ENCODE measurements around the gene NID1. TPM values are rescaled to one million over a fixed set of nuclear protein-coding genes. Genes with fewer than 3 reads are reported as not detected.

NID1 gene
- polyA plus RNA-seq, 1 donor (not counting 4 experiments of a cell fraction or from before 2014, with no cell fraction given): 1.8 TPM

DNA sequence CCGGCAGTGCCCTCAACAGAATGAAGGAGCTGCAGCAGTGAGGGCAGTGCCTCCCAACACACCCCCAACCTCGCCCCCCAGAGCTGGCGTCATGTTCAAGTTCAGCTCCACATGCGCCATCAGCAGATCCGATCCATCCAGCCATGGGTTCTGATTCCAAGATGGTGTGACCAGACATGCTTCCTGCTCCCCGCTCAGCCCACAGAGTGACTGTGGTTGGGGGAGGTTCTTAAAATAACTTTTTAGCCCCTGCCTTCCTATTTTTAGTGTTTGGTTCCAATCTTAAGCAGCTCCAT, 47.4 kb upstream of the NID1 start:
- FAIRE-seq (no peak), DNase-seq (ENCODE audit: low read depth, low spot score) (no peak)
- Histone ChIP-seq H3K4me1 (ENCODE audit: control insufficient read depth, extremely low read depth, insufficient read depth, low read length) (peaks cover 2% of the 10 kb centered on the region), H3K79me2 (ENCODE audit: control insufficient read depth, insufficient read depth, low read length) (no peaks in the 10 kb centered on the region), H2AFZ (ENCODE audit: control insufficient read depth, low read length) (no peak overlapping the region), H3K27ac (ENCODE audit: control insufficient read depth, insufficient read depth, low read length) (no peak overlapping the region), H3K4me2 (ENCODE audit: control insufficient read depth, extremely low read depth, insufficient read depth, low read depth, low read length) (no peak overlapping the region), H3K27me3 (ENCODE audit: control insufficient read depth, extremely low read depth, insufficient read depth, low read length) (no peaks in the 10 kb centered on the region), H3K36me3 (ENCODE audit: control insufficient read depth in 2 of 2, extremely low read depth in 1 of 2, insufficient read depth in 2 of 2, low read length in 2 of 2) (no peaks in the 10 kb centered on the region), H4K20me1 (ENCODE audit: control insufficient read depth, extremely low read depth, insufficient read depth, low read length) (no peaks in the 10 kb centered on the region), H3K4me3 (ENCODE audit: control insufficient read depth in 2 of 3, extremely low read depth in 1 of 3, insufficient read depth in 2 of 3, low read depth in 1 of 3, low read length in 3 of 3) (no peak overlapping the region), H3K9me1 (ENCODE audit: control insufficient read depth, extremely low read depth, insufficient read depth, low read length) (no peaks in the 10 kb centered on the region), H3K9me3 (ENCODE audit: control insufficient read depth, low read depth, low read length) (no peaks in the 10 kb centered on the region), H3K9ac (ENCODE audit: control insufficient read depth, extremely low read depth, insufficient read depth, low read length) (no peak overlapping the region)
- dilution Hi-C loops (cut with MboI; ENCODE audit: extremely low pct_ligation_motif_present, low sequenced_read_pairs): no loop called here
- no peak for TF ChIP-seq EZH2 (IDR thresholded peaks at IDR 0.05; ENCODE audit: low read length)
- TF ChIP-seq CTCF (optimal IDR thresholded peaks at IDR 0.05 in 1 of 3, IDR thresholded peaks at IDR 0.05 in 1 of 3, conservative IDR thresholded peaks at IDR 0.05 in 1 of 3; ENCODE audit: extremely low read depth in 1 of 3, insufficient read depth in 2 of 3, low read length in 3 of 3): no peak

DNA sequence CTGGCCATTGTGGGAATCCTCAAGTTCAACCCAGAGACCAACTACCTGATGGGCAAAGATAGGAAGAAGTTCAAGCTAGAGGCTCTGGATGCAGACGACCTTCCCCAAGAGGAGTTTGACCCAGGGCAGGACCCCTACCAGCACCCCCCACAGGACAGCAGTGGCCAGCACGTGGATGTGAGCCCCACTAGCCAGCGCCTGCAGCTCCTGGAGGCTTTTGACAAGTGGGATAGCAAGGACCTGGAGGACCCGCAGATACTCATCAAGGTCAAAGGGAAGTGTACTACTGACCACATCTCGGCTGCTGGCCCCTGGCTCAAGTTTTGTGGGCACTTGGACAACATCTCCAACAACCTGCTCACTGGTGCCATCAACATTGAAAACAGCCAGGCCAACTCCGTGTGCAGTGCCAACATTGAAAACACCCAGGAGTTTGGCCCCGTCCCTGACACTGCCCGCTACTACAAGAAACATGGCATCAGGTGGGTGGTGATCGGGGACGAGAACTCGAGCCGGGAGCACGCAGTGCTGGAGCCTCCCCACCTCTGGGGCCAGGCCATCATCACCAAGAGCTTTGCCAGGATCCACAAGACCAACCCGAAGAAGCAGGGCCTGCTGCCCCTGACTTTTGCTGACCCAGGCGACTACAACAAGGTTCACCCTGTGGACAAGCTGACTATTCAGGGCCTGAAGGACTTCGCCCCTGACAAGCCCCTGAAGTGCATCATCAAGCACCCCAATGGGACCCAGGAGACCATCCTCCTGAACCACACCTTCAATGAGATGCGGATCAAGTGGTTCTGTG, 46.8 kb upstream of the NID1 start:
- no peak overlapping the region for H3K4me3 ChIP-seq (ENCODE audit: control insufficient read depth in 2 of 3, extremely low read depth in 1 of 3, insufficient read depth in 2 of 3, low read depth in 1 of 3, low read length in 3 of 3)
- no peak overlapping the region for H3K4me2 ChIP-seq (ENCODE audit: control insufficient read depth, extremely low read depth, insufficient read depth, low read depth, low read length)
- FAIRE-seq: no peak
- dilution Hi-C loops (cut with MboI; ENCODE audit: extremely low pct_ligation_motif_present, low sequenced_read_pairs): no loop called here
- H3K4me1 ChIP-seq (ENCODE audit: control insufficient read depth, extremely low read depth, insufficient read depth, low read length): peaks cover 7% of the 10 kb centered on the region
- no peak for TF ChIP-seq CTCF (optimal IDR thresholded peaks at IDR 0.05 in 1 of 3, IDR thresholded peaks at IDR 0.05 in 1 of 3, conservative IDR thresholded peaks at IDR 0.05 in 1 of 3; ENCODE audit: extremely low read depth in 1 of 3, insufficient read depth in 2 of 3, low read length in 3 of 3)
- no peak for TF ChIP-seq EZH2 (IDR thresholded peaks at IDR 0.05; ENCODE audit: low read length)
- DNase-seq (ENCODE audit: low read depth, low spot score): no peak
- H4K20me1 ChIP-seq (ENCODE audit: control insufficient read depth, extremely low read depth, insufficient read depth, low read length): no peaks in the 10 kb centered on the region
- no peaks in the 10 kb centered on the region for H3K36me3 ChIP-seq (ENCODE audit: control insufficient read depth in 2 of 2, extremely low read depth in 1 of 2, insufficient read depth in 2 of 2, low read length in 2 of 2)
- H3K79me2 ChIP-seq (ENCODE audit: control insufficient read depth, insufficient read depth, low read length): no peaks in the 10 kb centered on the region
- no peaks in the 10 kb centered on the region for H3K9me3 ChIP-seq (ENCODE audit: control insufficient read depth, low read depth, low read length)
- no peak overlapping the region for H2AFZ ChIP-seq (ENCODE audit: control insufficient read depth, low read length)
- H3K27ac ChIP-seq (ENCODE audit: control insufficient read depth, insufficient read depth, low read length): no peak overlapping the region
- H3K9me1 ChIP-seq (ENCODE audit: control insufficient read depth, extremely low read depth, insufficient read depth, low read length): no peaks in the 10 kb centered on the region
- no peaks in the 10 kb centered on the region for H3K27me3 ChIP-seq (ENCODE audit: control insufficient read depth, extremely low read depth, insufficient read depth, low read length)
- no peak overlapping the region for H3K9ac ChIP-seq (ENCODE audit: control insufficient read depth, extremely low read depth, insufficient read depth, low read length)

Data from keratinocyte (primary cell).